KMS-11 (cell line): ENCODE data around the gene TMC7.

Source experiments
- H2AFZ ChIP-seq: fragments of 200-600 bp; sonication (generic); 2 replicates; pipeline ENCODE4 v1.6.1; 2016; ENCODE audit warnings: antibody characterized with exemption, mixed run types, low read depth
- H3K27ac ChIP-seq: fragments of 200-600 bp; sonication (generic); 2 replicates; pipeline ENCODE4 v1.6.1; 2016; ENCODE audit warnings: mild to moderate bottlenecking, mixed run types
- H3K27me3 ChIP-seq: fragments of 200-600 bp; sonication (generic); 2 replicates; pipeline ENCODE4 v1.6.1; 2017; ENCODE audit warnings: mild to moderate bottlenecking, low read depth, mixed run types, moderate library complexity; ENCODE audit not compliant: insufficient read depth
- H3K36me3 ChIP-seq: fragments of 200-600 bp; sonication (generic); 2 replicates; pipeline ENCODE4 v1.6.1; 2017; ENCODE audit warnings: mild to moderate bottlenecking, mixed run types; ENCODE audit not compliant: insufficient read depth
- H3K4me1 ChIP-seq: fragments of 200-600 bp; sonication (generic); 2 replicates; pipeline ENCODE4 v1.6.1; 2016; ENCODE audit warnings: mild to moderate bottlenecking, low read depth, mixed run types; ENCODE audit not compliant: poor library complexity, severe bottlenecking
- H3K4me2 ChIP-seq: fragments of 200-600 bp; sonication (generic); 2 replicates; pipeline ENCODE4 v1.7.0; 2016; ENCODE audit warnings: mild to moderate bottlenecking, mixed run types
- H3K4me3 ChIP-seq: fragments of 200-600 bp; sonication (generic); IDR thresholded peaks from 2 replicates; pipeline ENCODE4 v1.6.1; 2017; ENCODE audit warnings: low read depth, low read length, mixed read lengths; ENCODE audit not compliant: insufficient read depth
- H3K79me2 ChIP-seq: fragments of 200-600 bp; sonication (generic); 2 replicates; pipeline ENCODE4 v1.6.1; 2016; ENCODE audit warnings: low read depth, mixed run types; ENCODE audit not compliant: insufficient read depth
- H3K9ac ChIP-seq: fragments of 200-600 bp; sonication (generic); 2 replicates; pipeline ENCODE4 v1.6.1; 2016; ENCODE audit warnings: mild to moderate bottlenecking, mixed run types
- H4K20me1 ChIP-seq: fragments of 200-600 bp; sonication (generic); 2 replicates; pipeline ENCODE4 v1.6.1; 2016; ENCODE audit warnings: mild to moderate bottlenecking, mixed run types; ENCODE audit not compliant: insufficient read depth
- TF ChIP-seq, protein P1 (sequence below): fragments of 200-600 bp; sonication (generic); conservative IDR thresholded peaks from 2 replicates; pipeline ENCODE4 v1.6.1; 2017; ENCODE audit warnings: low read depth, mild to moderate bottlenecking, antibody characterized with exemption, low read length, moderate library complexity, mixed read lengths

TMC7 gene

DNA sequence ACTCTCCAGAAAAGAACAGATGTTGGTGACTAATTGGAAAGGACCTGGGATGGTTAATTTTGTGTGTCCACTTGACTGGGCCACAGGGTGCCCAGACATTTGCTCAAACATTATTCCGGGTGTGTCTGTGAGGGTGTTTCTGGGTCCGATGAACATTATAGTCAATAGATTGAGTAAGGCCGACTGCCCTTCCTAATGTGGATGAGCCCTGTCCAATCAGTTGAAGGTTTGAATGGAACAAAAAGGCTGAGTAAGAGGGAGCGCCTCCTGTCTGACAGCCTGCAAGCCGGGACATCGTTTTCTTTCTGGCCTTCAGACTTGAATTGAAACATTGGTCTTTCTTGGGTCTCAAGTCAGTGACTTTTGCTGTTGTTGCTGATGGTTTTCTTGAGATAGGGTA lies 107.2 kb downstream of the TMC7 start:
- no peak overlapping the region for H3K4me3 ChIP-seq
- no peaks in the 10 kb centered on the region for H3K27me3 ChIP-seq
- H3K9ac ChIP-seq, result no peak overlapping the region
- H3K4me2 ChIP-seq, result no peak overlapping the region
- no peak overlapping the region for H2AFZ ChIP-seq
- peaks cover 6% of the 10 kb centered on the region for H3K4me1 ChIP-seq
- H4K20me1 ChIP-seq, result no peaks in the 10 kb centered on the region
- H3K36me3 ChIP-seq, result no peaks in the 10 kb centered on the region
- TF ChIP-seq, protein P1, sequence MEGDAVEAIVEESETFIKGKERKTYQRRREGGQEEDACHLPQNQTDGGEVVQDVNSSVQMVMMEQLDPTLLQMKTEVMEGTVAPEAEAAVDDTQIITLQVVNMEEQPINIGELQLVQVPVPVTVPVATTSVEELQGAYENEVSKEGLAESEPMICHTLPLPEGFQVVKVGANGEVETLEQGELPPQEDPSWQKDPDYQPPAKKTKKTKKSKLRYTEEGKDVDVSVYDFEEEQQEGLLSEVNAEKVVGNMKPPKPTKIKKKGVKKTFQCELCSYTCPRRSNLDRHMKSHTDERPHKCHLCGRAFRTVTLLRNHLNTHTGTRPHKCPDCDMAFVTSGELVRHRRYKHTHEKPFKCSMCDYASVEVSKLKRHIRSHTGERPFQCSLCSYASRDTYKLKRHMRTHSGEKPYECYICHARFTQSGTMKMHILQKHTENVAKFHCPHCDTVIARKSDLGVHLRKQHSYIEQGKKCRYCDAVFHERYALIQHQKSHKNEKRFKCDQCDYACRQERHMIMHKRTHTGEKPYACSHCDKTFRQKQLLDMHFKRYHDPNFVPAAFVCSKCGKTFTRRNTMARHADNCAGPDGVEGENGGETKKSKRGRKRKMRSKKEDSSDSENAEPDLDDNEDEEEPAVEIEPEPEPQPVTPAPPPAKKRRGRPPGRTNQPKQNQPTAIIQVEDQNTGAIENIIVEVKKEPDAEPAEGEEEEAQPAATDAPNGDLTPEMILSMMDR, result no peak
- no peaks in the 10 kb centered on the region for H3K79me2 ChIP-seq
- no peak overlapping the region for H3K27ac ChIP-seq

DNA sequence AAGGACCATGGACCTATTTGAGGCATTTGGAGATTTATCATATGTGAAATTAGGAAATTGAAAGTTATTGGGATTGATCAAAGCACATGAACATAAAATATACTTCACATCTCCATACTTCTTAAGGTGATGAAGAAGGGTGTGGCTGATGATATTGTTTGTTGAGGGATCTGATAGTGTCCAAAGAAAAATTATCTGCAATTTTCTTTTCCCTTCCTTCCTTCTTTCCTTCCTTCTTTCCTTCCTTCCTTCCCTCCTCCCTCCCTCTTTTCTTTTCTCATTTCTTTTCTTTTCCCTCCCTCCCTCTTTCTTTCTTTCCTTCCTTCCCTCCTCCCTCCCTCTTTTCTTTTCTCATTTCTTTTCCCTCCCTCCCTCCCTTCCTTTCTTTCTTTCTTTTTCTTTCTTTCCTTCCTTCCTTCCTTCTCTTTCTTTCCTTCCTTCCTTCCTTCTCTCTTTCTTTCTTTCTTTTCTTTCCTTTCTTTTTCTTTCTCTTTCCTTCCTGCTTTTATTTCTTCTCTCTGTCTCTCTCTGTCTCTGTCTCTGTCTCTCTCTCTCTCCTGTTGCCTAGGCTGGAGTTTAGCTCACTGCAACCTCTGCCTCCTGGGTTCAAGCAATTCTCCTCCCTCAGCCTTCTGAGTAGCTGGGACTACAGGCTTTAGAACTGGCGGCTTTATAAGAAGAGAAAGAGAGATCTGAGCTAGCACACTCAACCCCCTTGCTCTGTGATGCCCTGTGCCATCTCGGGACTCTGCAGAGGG lies 109.1 kb downstream of the TMC7 start:
- H3K4me1 ChIP-seq, result peaks cover 6% of the 10 kb centered on the region
- no peaks in the 10 kb centered on the region for H3K36me3 ChIP-seq
- no peak overlapping the region for H2AFZ ChIP-seq
- no peak overlapping the region for H3K4me3 ChIP-seq
- H3K9ac ChIP-seq, result no peak overlapping the region
- no peaks in the 10 kb centered on the region for H3K79me2 ChIP-seq
- no peak overlapping the region for H3K4me2 ChIP-seq
- no peak overlapping the region for H3K27ac ChIP-seq
- TF ChIP-seq, protein P1, result no peak
- no peaks in the 10 kb centered on the region for H4K20me1 ChIP-seq
- H3K27me3 ChIP-seq, result no peaks in the 10 kb centered on the region

DNA sequence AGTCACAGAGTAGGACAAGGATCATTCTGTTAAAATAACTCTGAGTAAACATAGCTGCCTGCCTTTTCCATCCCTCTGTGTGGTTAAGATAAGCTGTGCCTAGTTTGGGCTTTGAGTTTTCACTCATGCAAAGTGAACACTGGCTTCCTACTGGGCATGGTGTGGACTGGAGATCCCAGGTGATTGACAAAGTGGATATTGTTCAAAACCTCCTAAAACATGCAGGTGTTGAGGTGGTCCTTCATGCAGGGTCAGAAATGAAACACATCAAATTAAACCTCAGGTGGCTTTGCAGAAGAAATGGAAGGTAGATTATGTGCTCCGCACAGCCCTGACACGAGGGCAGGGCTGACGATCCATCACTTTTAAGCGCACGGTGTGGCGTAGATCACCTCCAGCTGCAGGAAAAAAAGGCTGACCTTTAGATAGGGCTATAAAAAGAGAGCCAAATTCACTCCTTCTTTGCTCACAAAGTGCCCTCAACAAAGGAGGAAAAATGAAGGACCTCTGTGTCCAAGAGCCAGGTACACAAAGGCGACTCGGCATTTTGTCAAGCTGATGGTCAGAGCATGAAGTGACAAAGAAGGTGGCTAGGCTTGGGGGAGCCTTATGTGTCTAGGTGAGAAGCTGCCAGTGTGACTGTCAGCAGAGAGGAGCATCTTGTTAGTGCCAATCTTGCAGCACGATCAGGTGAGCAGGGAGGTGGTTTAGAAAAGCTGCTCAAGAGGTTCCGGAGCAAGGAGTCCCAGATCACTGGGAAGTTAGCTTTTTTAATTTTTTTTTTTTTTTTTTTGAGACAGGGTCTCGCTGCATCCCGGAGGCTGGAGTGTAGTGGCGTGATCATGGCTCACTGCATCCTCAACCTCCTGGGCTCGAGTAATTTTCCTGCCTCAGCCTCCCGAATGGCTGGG lies 110.2 kb downstream of the TMC7 start:
- no peaks in the 10 kb centered on the region for H4K20me1 ChIP-seq
- TF ChIP-seq, protein P1, result no peak
- no peaks in the 10 kb centered on the region for H3K36me3 ChIP-seq
- no peak overlapping the region for H3K9ac ChIP-seq
- H3K4me3 ChIP-seq, result no peak overlapping the region
- no peak overlapping the region for H3K27ac ChIP-seq
- H2AFZ ChIP-seq, result no peak overlapping the region
- H3K4me2 ChIP-seq, result no peak overlapping the region
- H3K79me2 ChIP-seq, result no peaks in the 10 kb centered on the region
- no peaks in the 10 kb centered on the region for H3K27me3 ChIP-seq
- H3K4me1 ChIP-seq, result peaks cover 6% of the 10 kb centered on the region

DNA sequence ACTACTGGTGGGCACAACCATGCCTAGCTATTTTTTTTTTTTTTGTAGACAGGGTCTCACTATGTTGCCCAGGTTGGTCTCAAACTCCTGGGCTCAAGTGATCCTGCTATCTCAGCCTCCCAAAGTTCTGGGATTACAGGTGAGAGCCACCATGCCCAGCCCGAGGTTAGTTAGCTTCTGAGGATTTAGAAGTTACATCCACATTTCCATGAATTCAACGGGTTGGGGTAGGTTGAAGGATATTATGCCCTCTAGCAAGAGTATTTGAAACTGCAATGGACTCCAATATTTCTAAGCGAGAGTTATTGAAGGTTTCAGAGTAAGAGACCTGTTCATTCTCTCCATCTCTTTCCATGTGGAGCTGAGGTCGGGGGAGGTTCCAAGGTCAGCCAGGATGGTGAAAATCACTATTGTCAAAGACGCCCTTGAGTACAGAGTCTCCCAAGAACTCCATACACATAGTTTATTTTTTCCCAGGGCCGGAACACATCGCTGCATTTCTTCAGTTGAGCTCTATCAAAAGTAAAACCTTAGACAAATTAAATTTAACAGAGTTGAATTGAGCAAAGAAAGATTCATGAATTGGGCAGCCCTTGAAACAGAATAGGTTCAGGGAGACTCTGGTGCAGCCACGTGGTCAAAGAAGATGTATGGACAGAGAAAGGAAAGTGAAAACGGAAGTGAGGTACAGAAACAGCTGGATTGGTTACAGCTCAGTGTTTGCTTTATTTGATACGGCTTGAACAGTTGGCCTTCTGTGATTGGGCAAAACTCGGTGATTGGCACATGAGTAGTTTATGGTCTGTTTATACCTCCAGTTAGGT lies 111.0 kb downstream of the TMC7 start:
- Histone ChIP-seq H3K9ac (no peak overlapping the region), H3K4me2 (no peak overlapping the region), H3K27ac (no peak overlapping the region), H3K4me1 (peaks cover 6% of the 10 kb centered on the region), H3K4me3 (no peak overlapping the region), H4K20me1 (no peaks in the 10 kb centered on the region), H2AFZ (peak overlapping the region; percentile 63; the same call in 1 of the 2 replicates), H3K79me2 (no peaks in the 10 kb centered on the region), H3K27me3 (no peaks in the 10 kb centered on the region), H3K36me3 (no peaks in the 10 kb centered on the region)
- TF ChIP-seq, protein P1, result no peak
